GM21390 (cell line): ENCODE data around the gene ANKRD11.
"Not testable (repeated sequence)": the region's sequence is repeated elsewhere in the genome, so short reads cannot be mapped to it uniquely, and the experiment has no call there.

Source experiments
- ATAC-seq: cut with Tn5 transposase; IDR thresholded peaks from one replicate; pipeline ENCODE4 v1.9.1; 2021; ENCODE audit not compliant: unreplicated experiment

ANKRD11 gene

DNA sequence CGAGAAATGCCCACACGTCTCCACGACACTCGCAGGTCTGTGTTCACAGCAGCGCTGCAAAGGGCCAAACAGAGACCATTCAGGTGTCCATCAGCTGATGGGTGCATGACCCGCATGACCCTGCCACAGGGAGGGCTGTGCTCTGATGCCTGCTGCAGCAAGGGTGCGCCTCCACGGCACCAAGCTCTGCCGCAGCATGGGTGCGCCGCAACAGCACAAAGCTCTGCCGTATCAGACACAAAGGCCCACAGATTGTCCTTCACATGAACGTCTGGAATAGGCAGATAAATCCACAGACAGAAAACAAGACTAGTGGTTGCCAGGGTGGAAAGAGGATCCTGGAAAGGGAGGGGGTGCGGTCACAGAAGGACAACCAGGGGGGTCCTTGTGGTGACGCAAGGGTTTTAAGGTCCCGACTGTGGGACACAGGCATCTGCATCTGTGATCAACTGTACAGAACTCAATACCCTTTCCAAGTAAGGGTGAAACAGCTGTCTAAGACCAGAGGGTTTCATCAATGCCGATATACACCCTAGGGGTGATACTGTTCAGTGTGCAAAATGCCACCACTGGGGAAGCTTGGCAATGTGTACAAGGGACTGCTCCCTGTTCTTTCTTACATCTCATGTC is 121.0 kb downstream of the ANKRD11 start:
- no peak for ATAC-seq

DNA sequence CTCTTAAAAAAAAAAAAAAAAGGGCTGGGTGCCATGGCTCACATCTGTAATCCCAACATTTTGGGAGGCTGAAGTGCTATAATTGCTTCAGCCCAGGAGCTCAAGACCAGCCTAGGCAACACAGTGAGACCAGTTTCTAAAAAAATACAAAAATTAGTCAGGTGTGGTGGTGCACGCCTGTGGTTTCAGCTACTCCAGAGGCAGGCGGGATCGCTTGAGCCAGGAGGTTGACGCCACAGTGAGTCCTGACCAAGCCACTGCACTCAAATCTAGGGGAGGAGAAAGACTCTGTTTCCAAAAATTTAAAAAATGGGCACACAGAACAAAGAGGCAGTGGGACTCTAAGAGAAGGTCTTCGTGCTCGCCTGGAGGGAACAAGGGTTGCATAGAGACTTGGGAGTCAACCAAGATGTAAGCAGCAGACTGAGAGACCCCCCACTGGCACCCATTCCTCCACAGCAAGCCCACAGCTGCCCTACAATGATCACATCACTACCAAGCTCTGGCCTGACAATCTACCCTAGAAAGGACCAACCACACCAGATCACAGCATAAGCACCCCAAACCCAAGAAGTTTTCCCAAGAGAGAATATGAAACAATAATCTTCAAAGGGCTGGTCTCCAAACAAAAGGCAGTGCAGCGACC is 121.6 kb downstream of the ANKRD11 start:
- ATAC-seq = no peak

- no peak for ATAC-seq
Measured at GRCh38 chr16:89367538-89367915, 122.8 kb downstream of the ANKRD11 start.

DNA sequence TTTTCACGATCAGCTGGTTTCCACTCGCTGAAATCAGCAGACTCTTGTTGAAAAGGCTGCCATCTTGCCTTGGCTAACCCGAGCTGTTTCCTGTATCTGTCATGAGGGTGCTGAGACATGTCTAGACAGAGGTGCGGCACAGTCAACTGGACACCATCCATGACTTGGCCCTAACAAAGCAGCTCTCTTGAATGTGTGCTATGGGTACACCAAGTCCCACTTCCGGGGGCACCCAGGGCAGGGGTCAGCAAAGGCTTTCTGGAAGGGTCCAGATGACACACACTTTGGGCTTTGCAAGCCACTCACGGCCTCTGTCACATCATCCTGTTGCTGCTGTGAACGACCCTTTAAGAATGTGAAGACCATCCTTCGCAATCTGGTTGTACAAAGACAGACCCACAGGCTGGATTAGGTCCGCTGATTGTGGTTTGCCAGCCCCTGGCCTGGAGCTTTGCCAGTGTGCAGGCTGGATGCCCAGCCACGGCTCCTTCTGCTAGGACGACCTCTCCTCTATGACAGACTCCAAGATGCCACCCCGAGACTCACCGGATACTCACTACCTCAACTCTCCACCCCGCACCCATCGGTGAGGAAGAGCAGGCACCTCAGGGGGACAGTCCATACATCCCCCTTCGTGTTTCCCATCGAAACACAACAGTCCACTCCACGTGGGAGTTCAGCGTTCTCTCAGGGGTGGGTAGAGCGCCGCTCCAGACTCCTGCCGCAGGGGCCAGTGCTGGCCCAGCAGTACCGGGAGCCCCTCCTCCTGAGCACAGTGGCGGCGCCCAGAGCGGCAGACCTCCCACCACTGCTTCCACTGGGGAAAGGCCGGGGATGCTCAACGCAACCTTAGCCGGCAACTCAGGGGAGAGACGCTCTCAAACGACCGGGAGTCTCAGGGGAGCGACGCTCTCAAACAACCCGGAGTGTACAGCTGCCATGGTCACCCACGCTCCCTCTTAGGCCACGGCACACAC is 123.5 kb downstream of the ANKRD11 start:
- no peak for ATAC-seq

- ATAC-seq = no peak
Measured at GRCh38 chr16:89365996-89366395, 124.4 kb downstream of the ANKRD11 start.

DNA sequence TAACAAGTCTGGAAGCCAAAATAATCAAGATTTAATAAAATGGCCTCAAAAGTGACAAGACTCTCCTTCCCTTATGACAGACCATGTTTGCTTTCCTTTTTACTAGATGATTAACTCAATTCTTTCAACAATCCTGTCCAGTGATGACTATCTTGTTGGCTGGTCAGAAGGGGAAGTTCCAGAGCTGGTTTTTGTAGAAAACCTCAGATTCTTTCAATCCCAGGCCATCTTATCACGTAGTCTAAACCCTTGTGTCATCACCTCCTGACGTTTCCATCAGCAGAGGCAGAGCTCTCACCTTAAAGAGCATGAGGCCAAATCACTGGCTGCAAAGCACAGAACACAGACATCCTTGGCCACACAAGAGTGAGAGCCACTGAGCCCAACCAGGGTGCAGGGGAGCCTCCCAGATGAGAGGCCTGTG is 125.3 kb downstream of the ANKRD11 start:
- no peak for ATAC-seq

DNA sequence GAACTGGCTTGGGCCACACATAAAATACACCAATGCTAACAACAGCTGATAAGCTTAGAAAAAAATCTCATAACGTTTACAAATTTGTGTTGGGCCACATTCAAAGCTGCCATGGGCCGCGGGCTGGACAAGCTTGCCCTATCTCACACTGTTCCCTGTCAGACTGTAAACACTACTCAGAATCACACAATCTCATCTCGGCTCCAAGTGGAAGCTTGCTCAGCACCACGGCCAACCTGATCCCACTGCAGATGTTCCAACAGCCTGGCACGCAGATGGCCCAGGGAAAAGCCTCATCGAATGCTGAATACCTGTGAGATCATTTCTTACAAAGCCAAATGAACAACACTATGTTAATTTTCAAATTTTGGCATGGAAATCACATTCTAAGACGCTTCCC is 125.8 kb downstream of the ANKRD11 start:
- ATAC-seq = no peak

GRCh38 chr16:89363621-89364393 is 126.6 kb downstream of the ANKRD11 start:
- ATAC-seq = no peak

DNA sequence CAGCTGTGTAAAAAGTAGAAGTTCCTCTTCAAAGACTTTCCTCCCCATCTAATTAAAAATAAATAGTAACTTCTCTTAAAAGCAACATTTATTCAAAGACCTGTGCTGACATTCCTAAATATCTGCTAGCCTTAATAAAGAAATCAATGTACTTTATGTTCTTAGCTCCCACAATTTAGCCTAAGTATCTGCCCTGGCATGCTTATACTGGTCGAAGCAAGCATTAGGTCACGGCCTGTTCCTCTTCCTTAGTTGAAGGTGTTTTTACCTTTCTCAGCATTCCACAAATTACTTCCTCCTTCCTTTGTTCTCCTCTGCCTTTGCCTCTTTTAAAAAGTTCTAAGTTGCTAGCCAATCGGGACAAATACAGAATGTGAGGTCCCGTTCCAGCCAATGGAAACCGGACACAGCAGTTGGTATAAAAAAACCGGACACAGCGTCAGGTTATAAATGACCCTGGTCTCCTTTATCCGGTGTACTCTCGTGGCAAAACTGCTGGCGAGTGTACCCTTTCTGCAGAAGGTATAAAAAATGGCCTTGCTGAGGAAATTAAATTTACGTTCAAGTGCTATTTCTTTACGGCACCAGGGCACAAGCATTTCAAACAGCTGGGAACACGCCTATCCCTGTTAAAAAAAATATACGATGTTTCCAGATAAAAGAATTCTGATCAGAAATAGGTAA is 127.7 kb downstream of the ANKRD11 start:
- ATAC-seq = not testable (repeated sequence)

DNA sequence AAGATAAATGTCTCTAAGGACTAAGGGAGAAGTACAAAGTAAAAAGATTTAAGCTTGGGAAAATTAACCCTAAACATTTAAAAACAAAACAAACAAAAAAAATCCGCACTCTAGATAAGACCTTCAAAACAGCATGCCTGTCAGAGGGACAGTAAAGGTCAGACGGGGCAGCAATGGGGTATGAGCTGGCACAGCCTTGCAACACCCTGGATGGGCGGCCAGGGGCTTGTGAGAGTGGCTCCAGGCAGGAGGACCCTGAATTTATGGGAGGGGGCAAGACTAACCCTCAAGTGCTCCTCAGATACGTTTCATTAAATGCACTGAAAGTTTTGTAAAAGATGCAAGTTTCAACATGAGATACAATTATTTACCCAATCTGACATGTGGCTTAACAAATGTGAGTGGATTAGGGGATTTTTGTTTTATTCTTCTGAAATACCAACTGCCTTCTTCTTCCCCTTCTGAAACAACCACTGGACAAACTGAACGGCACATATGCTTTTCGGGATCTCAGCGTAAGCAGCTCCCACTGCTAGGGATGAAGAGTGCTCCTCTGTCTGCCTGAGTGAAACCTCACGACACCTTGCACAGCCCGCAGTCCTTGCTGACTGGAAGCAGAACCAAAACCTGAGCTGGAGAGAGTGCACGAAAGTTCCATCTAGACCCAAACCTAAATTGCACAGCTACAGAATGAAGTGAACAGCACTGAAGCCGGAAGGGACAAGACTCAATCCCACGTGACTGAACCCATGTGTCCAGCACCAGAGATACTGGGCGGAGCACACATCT is 128.4 kb downstream of the ANKRD11 start:
- ATAC-seq = peak; percentile 49

DNA sequence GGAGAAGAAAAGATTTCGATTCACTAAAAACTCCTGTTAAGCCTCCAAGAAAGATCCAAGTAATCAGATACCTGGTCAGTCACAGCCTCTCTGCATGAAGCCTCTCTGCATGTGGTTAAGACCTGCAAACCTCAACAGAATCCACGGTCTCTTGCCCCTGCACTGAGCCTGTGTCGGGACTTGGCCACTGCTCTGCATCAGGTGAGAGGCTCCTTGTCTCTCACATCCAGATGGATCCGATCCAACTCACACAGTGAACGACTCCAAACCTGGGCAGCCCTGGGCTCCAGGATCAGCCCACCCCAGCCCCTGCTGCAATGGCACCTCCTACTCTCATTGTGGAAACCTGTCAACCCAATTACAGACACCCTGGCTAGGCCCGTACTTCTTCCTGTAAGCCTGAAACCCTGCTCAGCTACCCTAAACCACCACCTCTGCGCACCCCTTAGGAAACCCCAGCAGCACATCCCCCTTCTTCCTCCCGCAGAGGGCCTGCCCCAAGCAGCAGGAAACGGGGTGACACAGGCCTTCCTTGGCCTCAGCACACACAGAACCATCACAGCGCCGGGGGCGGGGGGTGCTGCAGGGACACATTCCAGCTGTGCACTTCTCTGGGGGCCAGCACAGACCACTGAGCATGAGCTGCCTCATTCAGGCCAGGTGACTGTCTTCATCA is 129.5 kb downstream of the ANKRD11 start:
- peak; percentile 59 for ATAC-seq

- ATAC-seq = no peak
Measured at GRCh38 chr16:89359264-89360147, 130.9 kb downstream of the ANKRD11 start.

GRCh38 chr16:89358030-89359005 is 132.0 kb downstream of the ANKRD11 start:
- ATAC-seq = no peak

DNA sequence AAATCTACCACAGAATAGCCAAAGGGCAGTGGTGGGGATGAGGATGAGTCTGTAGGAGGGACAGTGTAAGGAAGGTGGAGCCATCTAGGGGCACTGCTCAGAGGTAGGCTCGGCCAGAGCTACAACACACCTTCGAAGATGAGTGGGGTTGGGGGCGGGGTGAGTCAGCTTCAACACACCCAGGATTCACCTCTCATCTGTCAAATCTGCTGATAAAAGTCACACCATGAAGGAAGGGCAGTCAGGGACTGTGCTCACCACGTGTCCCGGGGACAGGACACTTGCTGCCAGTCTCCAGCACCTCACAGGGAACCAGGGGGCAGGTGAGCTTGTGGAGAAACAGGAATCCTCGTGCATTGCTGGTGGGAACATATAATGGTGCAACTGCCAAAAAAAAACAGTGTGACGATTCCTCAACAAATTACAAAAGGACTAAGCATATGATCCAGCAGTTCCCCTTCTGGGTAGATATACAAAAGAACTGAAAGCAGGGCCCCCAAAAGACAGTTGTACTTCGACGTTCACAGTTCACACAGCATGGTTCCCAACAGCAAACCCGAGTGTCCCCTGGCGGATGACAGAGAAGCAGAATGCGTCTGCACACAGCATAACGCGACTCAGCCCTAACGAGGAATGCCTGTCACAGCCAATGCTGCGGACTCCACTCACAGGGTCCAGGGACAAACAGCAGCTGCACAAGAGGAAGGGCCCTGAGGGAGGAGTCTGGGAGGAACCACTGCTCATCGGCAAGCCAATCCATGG is 133.1 kb downstream of the ANKRD11 start:
- no peak for ATAC-seq

DNA sequence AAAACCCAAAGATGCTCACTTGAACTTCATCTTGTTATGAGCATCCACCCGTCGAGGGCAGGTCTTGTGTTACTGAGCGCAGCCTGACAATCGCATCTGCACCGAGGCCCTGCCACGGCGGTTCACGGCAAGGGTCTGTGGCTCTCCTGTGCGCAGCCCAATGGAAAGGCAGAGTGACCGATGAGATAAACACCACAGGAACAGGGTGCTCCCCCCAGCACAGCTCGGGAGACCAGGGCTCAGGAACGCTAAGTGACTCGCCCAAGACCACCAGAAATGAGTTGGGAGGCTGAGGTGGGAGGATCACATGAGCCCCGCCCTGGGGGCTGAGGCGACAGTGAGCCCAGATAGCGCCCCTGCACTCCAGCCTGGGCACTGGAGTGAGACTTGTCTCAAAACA is 134.7 kb downstream of the ANKRD11 start:
- ATAC-seq = no peak

DNA sequence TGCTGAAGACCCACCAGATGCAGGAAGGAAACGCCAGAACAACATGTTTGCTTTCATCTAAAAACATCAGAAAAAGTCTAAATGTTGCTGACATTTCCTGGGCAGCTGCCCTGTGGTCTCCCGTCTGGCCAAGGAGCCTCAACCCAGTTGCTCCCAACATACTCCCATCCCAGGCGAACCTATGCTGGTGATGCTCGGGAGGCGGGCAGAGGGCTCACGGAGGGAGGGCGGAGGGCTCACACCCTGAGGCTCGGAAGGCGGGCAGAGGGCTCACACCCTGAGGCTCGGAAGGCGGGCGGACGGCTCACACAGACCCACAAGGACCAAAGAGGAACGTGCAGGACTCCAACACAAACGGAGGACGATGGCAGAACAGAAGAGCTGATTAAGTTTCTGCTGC is 135.4 kb downstream of the ANKRD11 start:
- ATAC-seq = no peak
